Tibial nerve (tissue), 4 donors: ENCODE data around the gene SMO.

Source experiments
- CTCF ChIP-seq, 5 experiments: fragments of 200-600 bp in 3 of 5; fragments of 450-650 bp in 2 of 5; sonication (generic) in 3 of 5; IDR thresholded peaks; one replicate each; pipeline ENCODE4 v1.5.1; 2016 to 2019; ENCODE audit warnings: antibody characterized with exemption in 5 of 5, mild to moderate bottlenecking in 3 of 5, moderate library complexity in 2 of 5
- EP300 ChIP-seq, 2 donors: sonication (generic); formaldehyde crosslinking; IDR thresholded peaks; one replicate each; pipeline ENCODE4 v1.6.1; 2017; ENCODE audit warnings: antibody characterized with exemption in 2 of 2, mild to moderate bottlenecking in 1 of 2
- POLR2A ChIP-seq, 2 donors: fragments of 450-650 bp; IDR thresholded peaks; one replicate each; pipeline ENCODE4 v1.6.1; 2017; ENCODE audit warnings: antibody characterized with exemption in 2 of 2, mild to moderate bottlenecking in 2 of 2, moderate library complexity in 2 of 2

DNA sequence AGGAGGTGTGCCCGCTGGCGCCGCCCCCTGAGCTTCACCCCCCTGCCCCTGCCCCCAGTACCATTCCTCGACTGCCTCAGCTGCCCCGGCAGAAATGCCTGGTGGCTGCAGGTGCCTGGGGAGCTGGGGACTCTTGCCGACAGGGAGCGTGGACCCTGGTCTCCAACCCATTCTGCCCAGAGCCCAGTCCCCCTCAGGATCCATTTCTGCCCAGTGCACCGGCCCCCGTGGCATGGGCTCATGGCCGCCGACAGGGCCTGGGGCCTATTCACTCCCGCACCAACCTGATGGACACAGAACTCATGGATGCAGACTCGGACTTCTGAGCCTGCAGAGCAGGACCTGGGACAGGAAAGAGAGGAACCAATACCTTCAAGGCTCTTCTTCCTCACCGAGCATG is 23.7 kb downstream of the SMO start:
- TF ChIP-seq POLR2A (IDR thresholded peaks at IDR 0.05): no peak
- no peak for TF ChIP-seq CTCF (IDR thresholded peaks at IDR 0.05)
- no peak for TF ChIP-seq EP300 (IDR thresholded peaks at IDR 0.05)
